Endothelial cell of umbilical vein (primary cell): ENCODE results near the gene CHD9. TPM values are rescaled to one million over a fixed set of nuclear protein-coding genes. Genes with fewer than 3 reads are reported as not detected.

Experiments used
- BruUV-seq: library from RNA; stranded (reverse); fragments of 400-500 nt; replicated peaks from 2 replicates; lab custom pipeline; 2021; lab: Mats Ljungman, UMichigan
- CTCF ChIA-PET: fragments of 300-600, 350-600 bp; sonication (Branson Sonifier 250); formaldehyde crosslinking; loops from one replicate; lab custom pipeline; 2021; ENCODE audit warnings: antibody characterized with exemption, inconsistent platforms; lab: Charles Lee
- POLR2A ChIA-PET: fragments of 300-600, 350-600 bp; sonication (Branson Sonifier 250); formaldehyde crosslinking; loops from one replicate; lab custom pipeline; 2021; ENCODE audit warnings: antibody characterized with exemption, inconsistent platforms; lab: Charles Lee
- DNase-seq: peaks from one replicate; pipeline ENCODE4 v3.0.0-alpha.2; 2011; ENCODE audit warnings: low read depth, low spot score
- FAIRE-seq: peaks from 2 replicates; lab custom pipeline; 2011; peaks lifted over from hg19 to GRCh38; lab: Jason Lieb, UNC
- H2AFZ ChIP-seq: 2 replicates; pipeline ENCODE4 v1.6.0; 2012; ENCODE audit warnings: low read depth, low read length, control low read depth, inconsistent platforms
- H3K27ac ChIP-seq: 2 replicates; pipeline ENCODE4 v1.5.1; 2011; ENCODE audit warnings: low read depth, mild to moderate bottlenecking, control low read depth, low read length, moderate library complexity; ENCODE audit not compliant: insufficient read depth
- H3K27me3 ChIP-seq, 2 experiments: 2 replicates each; pipeline versions ENCODE4 v1.6.0 to v1.6.1; 2011; ENCODE audit warnings: low read length in 2 of 2, mixed read lengths in 1 of 2; ENCODE audit not compliant: control insufficient read depth in 2 of 2, insufficient read depth in 2 of 2
- H3K36me3 ChIP-seq, 2 experiments: 2 replicates in 1 of 2; 3 replicates in 1 of 2; pipeline ENCODE4 v1.5.1; 2011; ENCODE audit warnings: low read length in 2 of 2, mild to moderate bottlenecking in 1 of 2, moderate library complexity in 1 of 2; ENCODE audit not compliant: control insufficient read depth in 2 of 2, insufficient read depth in 2 of 2; ENCODE audit errors: extremely low read depth in 1 of 2
- H3K4me1 ChIP-seq: 3 replicates; pipeline ENCODE4 v1.5.1; 2011; ENCODE audit warnings: mild to moderate bottlenecking, low read length; ENCODE audit not compliant: control insufficient read depth, insufficient read depth; ENCODE audit errors: extremely low read depth
- H3K4me2 ChIP-seq: 2 replicates; pipeline ENCODE4 v1.6.1; 2011; ENCODE audit warnings: low read length, control low read depth, mixed read lengths; ENCODE audit not compliant: insufficient read depth
- H3K4me3 ChIP-seq, 3 experiments: fragments of 200-600 bp in 1 of 3; sonication (generic), shearing (Covaris generic) in 1 of 3; replicated peaks in 1 of 3; 2 replicates each; pipeline ENCODE4 v1.5.1; 2011 to 2016; ENCODE audit warnings: control low read depth in 3 of 3, low read length in 3 of 3, mild to moderate bottlenecking in 2 of 3, inconsistent platforms in 1 of 3, low read depth in 1 of 3, moderate library complexity in 1 of 3; ENCODE audit not compliant: insufficient read depth in 1 of 3
- H3K79me2 ChIP-seq: 2 replicates; pipeline ENCODE4 v1.6.0; 2012; ENCODE audit warnings: low read length, inconsistent platforms; ENCODE audit not compliant: control insufficient read depth, insufficient read depth
- H3K9ac ChIP-seq: replicated peaks from 2 replicates; pipeline ENCODE3; 2011; ENCODE audit warnings: low read length, control low read depth; ENCODE audit not compliant: insufficient read depth; ENCODE audit errors: extremely low read depth
- H3K9me1 ChIP-seq: replicated peaks from 3 replicates; pipeline ENCODE4 v1.6.0; 2011; ENCODE audit warnings: mild to moderate bottlenecking, low read length; ENCODE audit not compliant: control insufficient read depth, insufficient read depth; ENCODE audit errors: extremely low read depth
- H3K9me3 ChIP-seq: replicated peaks from 2 replicates; pipeline ENCODE4 v1.5.1; 2012; ENCODE audit warnings: low read length, inconsistent platforms; ENCODE audit not compliant: control insufficient read depth, insufficient read depth
- H4K20me1 ChIP-seq: replicated peaks from 2 replicates; pipeline ENCODE3; 2011; ENCODE audit warnings: mild to moderate bottlenecking, low read length; ENCODE audit not compliant: control insufficient read depth, insufficient read depth; ENCODE audit errors: extremely low read depth
- EZH2 ChIP-seq: IDR thresholded peaks from 2 replicates; pipeline ENCODE4 v1.6.1; 2012; ENCODE audit warnings: borderline replicate concordance, low read depth, mild to moderate bottlenecking, moderate library complexity, low read length, inconsistent platforms; ENCODE audit not compliant: severe bottlenecking
- FOS ChIP-seq: IDR thresholded peaks from 2 replicates; pipeline ENCODE4 v1.6.1; 2011; ENCODE audit warnings: mild to moderate bottlenecking, low read length, moderate library complexity, borderline replicate concordance; ENCODE audit not compliant: insufficient read depth
- GATA2 ChIP-seq: IDR thresholded peaks from 2 replicates; pipeline ENCODE4 v1.7.0; 2011; ENCODE audit warnings: low read depth, mild to moderate bottlenecking, moderate library complexity, mixed read lengths, low read length; ENCODE audit not compliant: insufficient read length, insufficient read depth
- JUN ChIP-seq: IDR thresholded peaks from 2 replicates; pipeline ENCODE4 v1.6.1; 2011; ENCODE audit warnings: borderline replicate concordance, low read depth; ENCODE audit not compliant: insufficient read length, insufficient read depth
- MYC ChIP-seq: IDR thresholded peaks from one replicate; pipeline ENCODE4 v1.6.1; 2011; ENCODE audit warnings: mild to moderate bottlenecking, low read depth, low read length
- POLR2A ChIP-seq: IDR thresholded peaks from 2 replicates; pipeline ENCODE4 v1.6.1; 2012; ENCODE audit warnings: low read depth, mild to moderate bottlenecking, control low read depth, low read length
- POLR2AphosphoS5 ChIP-seq: IDR thresholded peaks from 2 replicates; pipeline ENCODE4 v1.6.1; 2012; ENCODE audit warnings: low read depth, mild to moderate bottlenecking, control low read depth, low read length, moderate library complexity; ENCODE audit not compliant: insufficient read depth
- dilution Hi-C: fragments of 300-500 bp; cut with MboI; formaldehyde crosslinking; loops from one replicate; pipeline ENCODE4 v1.15.0; 2019; ENCODE audit warnings: low sequenced_read_pairs; ENCODE audit not compliant: extremely low pct_ligation_motif_present
- intact Hi-C: fragments of 100-400 bp; cut with micrococcal nuclease; formaldehyde crosslinking; loops from one replicate; pipeline ENCODE4 v1.10.0; 2022
- polyA plus RNA-seq, 4 experiments: library from polyadenylated mRNA; depleted of rRNA in 3 of 4; stranded (reverse) in 3 of 4; unstranded in 1 of 4; fragments of >200 nt; gene quantifications; 2 replicates each; pipeline versions ENCODE4 v1.2.1 to v1.2.3, GENCODE V29; 2011 to 2012; ENCODE audit warnings: missing spikeins in 1 of 4
- total RNA-seq: library from RNA; stranded (reverse); gene quantifications from 2 replicates; pipeline ENCODE4 v1.2.3, GENCODE V29; 2021
- TF ChIP-seq, protein P1 (sequence below), 2 donors: IDR thresholded peaks; 1 replicate in 1 of 2; 2 replicates in 1 of 2; pipeline ENCODE4 v1.5.1; 2011; ENCODE audit warnings: low read length in 2 of 2, mild to moderate bottlenecking in 2 of 2, moderate library complexity in 2 of 2, control low read depth in 1 of 2, inconsistent platforms in 1 of 2, low read depth in 1 of 2; ENCODE audit not compliant: insufficient read depth in 1 of 2; ENCODE audit errors: extremely low read depth in 1 of 2
- TF ChIP-seq, protein P2 (sequence below): IDR thresholded peaks from 2 replicates; pipeline ENCODE4 v1.6.1; 2011; ENCODE audit not compliant: insufficient read depth, insufficient read length

The CHD9 gene
- total and polyA plus RNA-seq, 2 donors (not counting 3 experiments of a cell fraction or from before 2014, with no cell fraction given): 9.9 to 59.2 TPM

DNA sequence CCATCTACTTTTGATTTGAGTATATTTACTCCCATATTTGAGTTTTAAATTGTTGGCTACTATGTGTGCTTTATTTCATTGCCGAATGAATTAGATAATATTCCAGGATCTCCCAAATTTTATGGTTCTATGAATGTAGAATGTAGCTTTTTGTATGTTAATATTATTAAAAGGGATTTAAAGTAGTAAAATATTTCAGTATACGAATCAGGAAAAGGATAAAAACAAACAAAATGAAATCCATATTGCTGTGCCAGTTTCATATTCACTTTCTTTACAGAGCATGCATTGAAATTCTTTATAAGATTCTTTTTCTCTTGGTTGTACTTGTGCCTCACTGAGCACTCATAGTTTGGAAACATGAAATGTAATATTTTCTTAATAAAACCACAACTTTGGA, 155.1 kb downstream of the CHD9 start:
- Histone ChIP-seq H2AFZ (no peak overlapping the region), H3K4me1 (peaks cover 41% of the 10 kb centered on the region), H3K27ac (peak overlapping the region; percentile 92), H3K9me3 (no peaks in the 10 kb centered on the region), H3K79me2 (peaks cover 67% of the 10 kb centered on the region), H3K27me3 (no peaks in the 10 kb centered on the region), H3K9ac (peak overlapping the region; percentile 97), H3K9me1 (no peaks in the 10 kb centered on the region), H3K4me2 (peak overlapping the region; percentile 94), H3K4me3 (peak overlapping the region; percentile 34 to 91 (median 70)), H4K20me1 (peaks cover 2% of the 10 kb centered on the region), H3K36me3 (peaks cover 0 to 2% of the 10 kb centered on the region in 2 experiments)
- dilution Hi-C loops: no loop called here
- BruUV-seq: no TSS peak
- CTCF ChIA-PET: no interaction called here
- FAIRE-seq: no peak
- DNase-seq: peak; percentile 15
- no peak for TF ChIP-seq POLR2AphosphoS5
- no peak for TF ChIP-seq EZH2
- POLR2A ChIA-PET: no interaction called here
- intact Hi-C loops: loop anchor here (5.0 kb wide), 1 partner anchor 48 kb away; no protein-coding TSS in a partner anchor

DNA sequence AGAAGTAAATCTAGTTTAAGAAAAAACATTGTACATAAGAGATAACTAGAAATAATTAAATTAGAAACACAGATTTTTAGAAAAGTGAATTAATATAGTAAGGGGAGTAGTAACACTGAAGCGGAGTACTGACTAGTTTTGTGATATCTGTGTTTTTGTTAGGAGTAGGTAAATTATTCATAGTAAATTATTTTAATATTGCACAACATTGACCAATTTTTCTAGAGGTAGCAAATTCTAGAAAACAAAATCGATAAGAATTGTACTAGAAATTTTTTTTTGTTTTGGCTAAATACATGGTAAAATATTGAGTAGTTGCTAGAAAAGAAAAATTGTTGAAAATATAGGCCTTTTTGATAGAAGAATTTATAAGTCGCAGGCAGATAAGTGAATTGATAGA, 156.5 kb downstream of the CHD9 start:
- no peaks in the 10 kb centered on the region for H3K9me3 ChIP-seq
- H3K27ac ChIP-seq: no peak overlapping the region
- peaks cover 4% of the 10 kb centered on the region for H4K20me1 ChIP-seq
- FAIRE-seq (no peak), DNase-seq (no peak)
- intact Hi-C loops (no loop called here), dilution Hi-C loops (no loop called here)
- ChIA-PET CTCF (interaction anchor here (1.0 kb wide), 1 partner anchor 156 kb away, joined by 3 read pairs; the partner anchor contains the start of gene CHD9), POLR2A (interaction anchor here (1.5 kb wide), 1 partner anchor 9 kb away, joined by 4 read pairs; no protein-coding TSS in a partner anchor)
- H3K36me3 ChIP-seq: peaks cover 0 to 2% of the 10 kb centered on the region in 2 experiments
- H3K9me1 ChIP-seq: no peaks in the 10 kb centered on the region
- no peaks in the 10 kb centered on the region for H3K27me3 ChIP-seq
- peaks cover 78% of the 10 kb centered on the region for H3K79me2 ChIP-seq
- H2AFZ ChIP-seq: no peak overlapping the region
- peak overlapping the region; percentile 31 for H3K9ac ChIP-seq
- BruUV-seq: no TSS peak
- H3K4me3 ChIP-seq: peak overlapping the region in 1 of 3 experiments; percentile 91
- H3K4me2 ChIP-seq: peak overlapping the region; percentile 94
- H3K4me1 ChIP-seq: peaks cover 41% of the 10 kb centered on the region
- TF ChIP-seq GATA2: no peak
- no peak for TF ChIP-seq JUN
- no peak for TF ChIP-seq FOS
- no peak for TF ChIP-seq POLR2AphosphoS5
- no peak for TF ChIP-seq MYC
- TF ChIP-seq EZH2: no peak
- TF ChIP-seq, protein P1, sequence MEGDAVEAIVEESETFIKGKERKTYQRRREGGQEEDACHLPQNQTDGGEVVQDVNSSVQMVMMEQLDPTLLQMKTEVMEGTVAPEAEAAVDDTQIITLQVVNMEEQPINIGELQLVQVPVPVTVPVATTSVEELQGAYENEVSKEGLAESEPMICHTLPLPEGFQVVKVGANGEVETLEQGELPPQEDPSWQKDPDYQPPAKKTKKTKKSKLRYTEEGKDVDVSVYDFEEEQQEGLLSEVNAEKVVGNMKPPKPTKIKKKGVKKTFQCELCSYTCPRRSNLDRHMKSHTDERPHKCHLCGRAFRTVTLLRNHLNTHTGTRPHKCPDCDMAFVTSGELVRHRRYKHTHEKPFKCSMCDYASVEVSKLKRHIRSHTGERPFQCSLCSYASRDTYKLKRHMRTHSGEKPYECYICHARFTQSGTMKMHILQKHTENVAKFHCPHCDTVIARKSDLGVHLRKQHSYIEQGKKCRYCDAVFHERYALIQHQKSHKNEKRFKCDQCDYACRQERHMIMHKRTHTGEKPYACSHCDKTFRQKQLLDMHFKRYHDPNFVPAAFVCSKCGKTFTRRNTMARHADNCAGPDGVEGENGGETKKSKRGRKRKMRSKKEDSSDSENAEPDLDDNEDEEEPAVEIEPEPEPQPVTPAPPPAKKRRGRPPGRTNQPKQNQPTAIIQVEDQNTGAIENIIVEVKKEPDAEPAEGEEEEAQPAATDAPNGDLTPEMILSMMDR (IDR thresholded peaks at IDR 0.05; ENCODE audit: extremely low read depth in 1 of 2, insufficient read depth in 1 of 2, low read depth in 1 of 2, low read length in 2 of 2): no peak
- TF ChIP-seq, protein P2, sequence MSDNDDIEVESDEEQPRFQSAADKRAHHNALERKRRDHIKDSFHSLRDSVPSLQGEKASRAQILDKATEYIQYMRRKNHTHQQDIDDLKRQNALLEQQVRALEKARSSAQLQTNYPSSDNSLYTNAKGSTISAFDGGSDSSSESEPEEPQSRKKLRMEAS: no peak
- TF ChIP-seq POLR2A: no peak
